ENCODE data around the gene CLEC4M. TPM values are rescaled to one million over a fixed set of nuclear protein-coding genes. Genes with fewer than 3 reads are reported as not detected.
A peak's percentile ranks its signal among the peaks of the same experiment; 100 is the strongest.

Gene CLEC4M
- total RNA-seq, 1 donor from 2014 or later: 1.5 TPM

DNA sequence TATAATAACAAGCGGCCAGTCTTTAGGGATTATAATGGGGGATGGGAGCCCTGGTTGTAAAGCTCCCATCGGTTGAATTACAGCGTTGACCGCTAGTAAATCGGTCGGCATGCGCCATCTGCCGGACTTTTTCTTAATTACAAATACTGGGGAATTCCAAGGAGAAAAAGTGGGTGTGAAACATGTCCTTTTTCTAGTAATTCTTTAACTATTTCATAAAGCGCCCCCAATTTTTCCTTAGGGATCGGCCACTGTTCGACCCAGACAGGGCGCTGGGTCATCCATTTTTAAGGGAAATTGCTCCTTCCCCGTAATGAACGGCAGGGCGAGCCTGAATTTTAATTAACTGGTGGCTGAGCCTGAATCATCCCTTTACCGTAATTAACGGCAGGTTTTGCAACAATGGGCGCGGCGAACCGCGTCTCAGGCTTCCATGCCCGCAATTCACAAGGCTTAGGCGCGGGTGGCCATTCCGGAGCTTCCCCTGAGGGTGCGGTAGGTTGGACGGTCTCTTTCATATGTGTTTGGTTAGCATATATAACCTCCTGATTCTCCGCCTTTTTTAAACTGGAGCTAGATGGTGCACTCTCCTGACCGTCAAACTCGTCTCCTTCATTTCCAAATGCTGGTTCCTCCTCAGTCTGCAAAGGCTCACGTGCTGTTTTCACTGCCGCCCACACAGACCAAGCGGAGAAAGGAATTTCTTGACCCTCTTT lies 36.8 kb downstream of the CLEC4M start:
- peaks cover 13% of the 10 kb centered on the region for H3K9me3 Mint-ChIP-seq
- peaks cover 6% of the 10 kb centered on the region for H3K36me3 Mint-ChIP-seq
- peaks cover 35% of the 10 kb centered on the region for H3K4me1 Mint-ChIP-seq
- H3K27ac Mint-ChIP-seq: peak overlapping the region; percentile 37
- DNase-seq (ENCODE audit: low spot score in 2 of 2, unreplicated experiment in 2 of 2): peak; percentile 40 to 69
- peak; percentile 71 for TF ChIP-seq CTCF (IDR thresholded peaks at IDR 0.05; ENCODE audit: unreplicated experiment)
- peak overlapping the region; percentile 59 for H3K4me3 Mint-ChIP-seq
- H3K27me3 Mint-ChIP-seq (ENCODE audit: low read depth): no peaks in the 10 kb centered on the region

DNA sequence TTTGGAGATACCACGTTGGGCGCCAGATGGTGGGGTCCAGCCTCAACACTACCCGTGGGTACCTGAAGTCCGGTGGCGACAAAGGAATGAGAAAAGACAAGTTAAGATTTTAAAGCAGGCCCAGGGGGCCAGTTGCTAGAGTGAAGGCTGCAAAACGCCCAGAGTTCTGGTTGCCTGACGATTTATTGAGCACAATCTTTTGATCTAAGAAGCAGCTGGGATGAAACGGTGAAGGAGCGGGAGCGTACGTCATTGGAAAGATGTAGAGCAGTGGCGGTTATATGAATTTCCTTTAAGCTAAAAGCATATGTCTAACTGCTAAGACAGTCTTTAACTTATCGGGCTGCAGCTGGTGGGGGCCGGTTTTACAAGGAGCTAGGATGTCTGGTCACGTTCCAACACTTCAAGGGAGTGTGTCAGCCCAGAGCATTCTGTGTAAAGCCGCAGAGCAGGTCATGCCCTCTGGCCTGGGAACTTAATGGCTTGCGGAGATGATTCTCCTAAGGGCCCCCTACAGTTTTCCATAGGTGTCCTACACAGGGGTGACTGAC lies 38.1 kb downstream of the CLEC4M start:
- H3K27ac Mint-ChIP-seq: no peak overlapping the region
- H3K4me1 Mint-ChIP-seq: peaks cover 25% of the 10 kb centered on the region

DNA sequence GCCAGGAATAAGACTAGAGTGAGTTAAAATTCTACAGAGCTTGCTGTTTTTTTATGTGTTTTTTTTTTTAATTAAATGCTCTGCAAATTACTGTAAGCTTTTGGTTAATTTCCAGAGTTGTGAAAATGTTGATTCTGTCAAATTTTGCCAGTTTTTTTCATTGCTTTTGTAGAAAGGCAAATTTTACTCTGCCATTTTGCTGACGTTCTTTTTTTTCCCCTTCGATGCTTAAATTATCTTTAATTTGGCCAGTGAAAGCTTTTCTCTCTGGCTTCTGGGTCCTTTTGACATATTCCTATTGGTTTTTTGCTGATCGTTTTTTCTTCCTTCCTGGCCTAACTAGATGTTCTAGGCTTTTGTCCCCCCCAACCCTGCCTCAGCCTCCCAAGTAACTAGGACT lies 43.2 kb downstream of the CLEC4M start:
- no peaks in the 10 kb centered on the region for H3K4me1 Mint-ChIP-seq
- H3K27me3 Mint-ChIP-seq (ENCODE audit: low read depth): no peaks in the 10 kb centered on the region
- peaks cover 17% of the 10 kb centered on the region for H3K9me3 Mint-ChIP-seq
- H3K4me3 Mint-ChIP-seq: no peak overlapping the region
- no peak overlapping the region for H3K27ac Mint-ChIP-seq
- TF ChIP-seq CTCF (IDR thresholded peaks at IDR 0.05; ENCODE audit: unreplicated experiment): no peak
- peaks cover 3% of the 10 kb centered on the region for H3K36me3 Mint-ChIP-seq
- no peak for DNase-seq (ENCODE audit: low spot score in 2 of 2, unreplicated experiment in 2 of 2)

More for the DNA sequence above, 38.1 kb downstream of the CLEC4M start:
- no peak for DNase-seq (ENCODE audit: low spot score in 2 of 2, unreplicated experiment in 2 of 2)
- peaks cover 13% of the 10 kb centered on the region for H3K9me3 Mint-ChIP-seq
- peaks cover 6% of the 10 kb centered on the region for H3K36me3 Mint-ChIP-seq
- H3K4me3 Mint-ChIP-seq: no peak overlapping the region
- no peaks in the 10 kb centered on the region for H3K27me3 Mint-ChIP-seq (ENCODE audit: low read depth)
- no peak for TF ChIP-seq CTCF (IDR thresholded peaks at IDR 0.05; ENCODE audit: unreplicated experiment)

- Mint-ChIP-seq H3K27ac (no peak overlapping the region), H3K36me3 (peaks cover 3% of the 10 kb centered on the region), H3K4me3 (no peak overlapping the region), H3K4me1 (no peaks in the 10 kb centered on the region), H3K9me3 (peaks cover 23% of the 10 kb centered on the region), H3K27me3 (ENCODE audit: low read depth) (no peaks in the 10 kb centered on the region)
- TF ChIP-seq CTCF (IDR thresholded peaks at IDR 0.05; ENCODE audit: unreplicated experiment): no peak
- no peak for DNase-seq (ENCODE audit: low spot score in 2 of 2, unreplicated experiment in 2 of 2)
These were observed 43.8 kb downstream of the CLEC4M start for GRCh38 chr19:7806876-7807275.

GRCh38 chr19:7808108-7808507 lies 45.1 kb downstream of the CLEC4M start:
- H3K4me1 Mint-ChIP-seq: no peaks in the 10 kb centered on the region
- no peak overlapping the region for H3K4me3 Mint-ChIP-seq
- TF ChIP-seq CTCF (IDR thresholded peaks at IDR 0.05; ENCODE audit: unreplicated experiment): no peak
- H3K36me3 Mint-ChIP-seq: no peaks in the 10 kb centered on the region
- H3K9me3 Mint-ChIP-seq: peaks cover 16% of the 10 kb centered on the region
- DNase-seq (ENCODE audit: low spot score in 2 of 2, unreplicated experiment in 2 of 2): no peak
- no peak overlapping the region for H3K27ac Mint-ChIP-seq
- no peaks in the 10 kb centered on the region for H3K27me3 Mint-ChIP-seq (ENCODE audit: low read depth)
